H1 (cell line): ENCODE measurements around the gene COG7. TPM values are rescaled to one million over a fixed set of nuclear protein-coding genes. Genes with fewer than 3 reads are reported as not detected.

Experiments
- CTCF ChIA-PET: fragments of 300-600 bp; sonication (Branson Sonifier 250); formaldehyde crosslinking; loops from one replicate; lab custom pipeline; 2021; ENCODE audit not compliant: partially characterized antibody; lab: Charles Lee
- POLR2A ChIA-PET: fragments of 300-600 bp; sonication (Branson Sonifier 250); formaldehyde crosslinking; loops from one replicate; lab custom pipeline; 2021; ENCODE audit warnings: inconsistent platforms; ENCODE audit not compliant: partially characterized antibody; lab: Charles Lee
- DNase-seq, 2 experiments: peaks; one replicate each; pipeline versions ENCODE4 v3.0.0 to v3.0.0-alpha.2; 2010 to 2022; ENCODE audit warnings: low spot score in 2 of 2, low read depth in 1 of 2, mixed read lengths in 1 of 2
- FAIRE-seq: peaks from 2 replicates; lab custom pipeline; 2011; peaks lifted over from hg19 to GRCh38; lab: Jason Lieb, UNC
- H2AFZ ChIP-seq: 2 replicates; pipeline ENCODE4 v1.8.1; 2012; ENCODE audit warnings: low read length, inconsistent platforms
- H2AK5ac ChIP-seq: 2 replicates; pipeline ENCODE4 v1.6.1; 2013; ENCODE audit warnings: low read depth, low read length
- H2BK120ac ChIP-seq: replicated peaks from 2 replicates; pipeline ENCODE3; 2013; ENCODE audit warnings: low read depth, low read length, inconsistent platforms
- H2BK12ac ChIP-seq: 2 replicates; pipeline ENCODE4 v1.6.1; 2013; ENCODE audit warnings: low read depth, low read length
- H2BK15ac ChIP-seq: 2 replicates; pipeline ENCODE4 v1.6.1; 2013; ENCODE audit warnings: low read length
- H2BK20ac ChIP-seq: 2 replicates; pipeline ENCODE4 v1.6.1; 2013; ENCODE audit warnings: low read length
- H2BK5ac ChIP-seq: 2 replicates; pipeline ENCODE4 v1.6.1; 2013; ENCODE audit warnings: low read depth, low read length
- H3K14ac ChIP-seq: 2 replicates; pipeline ENCODE4 v1.6.1; 2013; ENCODE audit warnings: inconsistent platforms; ENCODE audit not compliant: insufficient read length
- H3K18ac ChIP-seq: 2 replicates; pipeline ENCODE4 v1.6.1; 2013; ENCODE audit warnings: low read length; ENCODE audit errors: extremely low read depth
- H3K23ac ChIP-seq: 2 replicates; pipeline ENCODE4 v1.6.1; 2013; ENCODE audit warnings: inconsistent platforms; ENCODE audit not compliant: insufficient read length
- H3K23me2 ChIP-seq: 2 replicates; pipeline ENCODE4 v1.6.1; 2013; ENCODE audit warnings: low read depth, low read length
- H3K27ac ChIP-seq: 2 replicates; pipeline ENCODE4 v1.6.1; 2011; ENCODE audit warnings: low read depth, low read length, inconsistent platforms
- H3K27me3 ChIP-seq, 4 experiments: replicated peaks in 1 of 4; 1 replicate in 1 of 4; 2 replicates in 3 of 4; pipeline versions ENCODE4 v1.6.1 to v1.8.1; 2011 to 2013; ENCODE audit warnings: low read length in 3 of 4, mild to moderate bottlenecking in 3 of 4, inconsistent platforms in 2 of 4, mixed read lengths in 2 of 4, moderate library complexity in 1 of 4; ENCODE audit not compliant: control insufficient read depth in 3 of 4, insufficient read depth in 3 of 4; ENCODE audit errors: extremely low read depth in 1 of 4
- H3K36me3 ChIP-seq, 4 experiments: 2 replicates each; pipeline versions ENCODE4 v1.6.1 to v1.8.1; 2011 to 2013; ENCODE audit warnings: mild to moderate bottlenecking in 4 of 4, low read length in 3 of 4, moderate library complexity in 2 of 4, control low read depth in 1 of 4, inconsistent platforms in 1 of 4; ENCODE audit not compliant: insufficient read depth in 4 of 4, control insufficient read depth in 2 of 4
- H3K4ac ChIP-seq: replicated peaks from 2 replicates; pipeline ENCODE3; 2013; ENCODE audit warnings: low read length, low read depth, mixed read lengths, inconsistent platforms; ENCODE audit not compliant: insufficient read length
- H3K4me1 ChIP-seq, 4 experiments: replicated peaks in 1 of 4; 1 replicate in 1 of 4; 2 replicates in 3 of 4; pipeline versions ENCODE4 v1.6.1 to v1.8.1; 2011 to 2013; ENCODE audit warnings: low read length in 3 of 4, inconsistent platforms in 2 of 4, mixed read lengths in 1 of 4; ENCODE audit not compliant: insufficient read depth in 4 of 4, control insufficient read depth in 3 of 4
- H3K4me2 ChIP-seq, 2 experiments: 2 replicates each; pipeline versions ENCODE4 v1.6.1 to v1.8.1; 2011 to 2013; ENCODE audit warnings: low read depth in 2 of 2, low read length in 2 of 2, control low read depth in 1 of 2, inconsistent platforms in 1 of 2, mild to moderate bottlenecking in 1 of 2; ENCODE audit not compliant: insufficient read depth in 1 of 2
- H3K4me3 ChIP-seq, 4 experiments: fragments of 200-600, 300-600 bp in 1 of 4; sonication (generic), shearing (Covaris generic), sonication (Bioruptor Twin) in 1 of 4; 2 replicates each; pipeline versions ENCODE4 v1.5.1 to v1.8.1; 2011 to 2016; ENCODE audit warnings: low read length in 4 of 4, low read depth in 3 of 4, control low read depth in 2 of 4, inconsistent platforms in 2 of 4, mild to moderate bottlenecking in 2 of 4, mixed read lengths in 1 of 4, moderate library complexity in 1 of 4; ENCODE audit not compliant: insufficient read depth in 2 of 4; ENCODE audit errors: extremely low read depth in 1 of 4
- H3K56ac ChIP-seq: replicated peaks from 2 replicates; pipeline ENCODE3; 2013; ENCODE audit warnings: low read depth, mild to moderate bottlenecking, mixed read lengths, low read length, inconsistent platforms; ENCODE audit not compliant: insufficient read length
- H3K79me1 ChIP-seq: 2 replicates; pipeline ENCODE4 v1.6.1; 2013; ENCODE audit warnings: low read depth, low read length, control low read depth
- H3K79me2 ChIP-seq, 2 experiments: 2 replicates each; pipeline versions ENCODE4 v1.6.1 to v1.8.1; 2012 to 2013; ENCODE audit warnings: low read length in 2 of 2, mild to moderate bottlenecking in 2 of 2, inconsistent platforms in 1 of 2; ENCODE audit not compliant: insufficient read depth in 2 of 2, control insufficient read depth in 1 of 2
- H3K9ac ChIP-seq, 4 experiments: replicated peaks in 1 of 4; 1 replicate in 1 of 4; 2 replicates in 3 of 4; pipeline versions ENCODE4 v1.6.1 to v1.8.1; 2011 to 2013; ENCODE audit warnings: low read depth in 3 of 4, low read length in 3 of 4, control low read depth in 2 of 4, mild to moderate bottlenecking in 2 of 4, moderate library complexity in 2 of 4, inconsistent platforms in 1 of 4; ENCODE audit errors: extremely low read depth in 1 of 4
- H3K9me3 ChIP-seq, 2 experiments: 2 replicates each; pipeline versions ENCODE4 v1.6.1 to v1.8.1; 2012 to 2013; ENCODE audit warnings: mild to moderate bottlenecking in 2 of 2, moderate library complexity in 2 of 2, control low read depth in 1 of 2, inconsistent platforms in 1 of 2, low read depth in 1 of 2, low read length in 1 of 2, mixed read lengths in 1 of 2; ENCODE audit not compliant: insufficient read depth in 2 of 2
- H4K20me1 ChIP-seq, 2 experiments: replicated peaks in 1 of 2; 2 replicates each; pipeline versions ENCODE3 to v1.8.1; 2011 to 2013; ENCODE audit warnings: inconsistent platforms in 2 of 2, low read length in 2 of 2, mild to moderate bottlenecking in 1 of 2; ENCODE audit not compliant: insufficient read depth in 2 of 2, control insufficient read depth in 1 of 2
- H4K5ac ChIP-seq: 2 replicates; pipeline ENCODE4 v1.6.1; 2013; ENCODE audit warnings: low read length, low read depth, mixed read lengths, inconsistent platforms; ENCODE audit not compliant: insufficient read length
- H4K8ac ChIP-seq: 2 replicates; pipeline ENCODE4 v1.8.0; 2013; ENCODE audit warnings: mild to moderate bottlenecking, moderate library complexity, low read length, inconsistent platforms; ENCODE audit not compliant: insufficient read depth; ENCODE audit errors: extremely low read depth
- H4K91ac ChIP-seq: replicated peaks from 2 replicates; pipeline ENCODE3; 2013; ENCODE audit warnings: low read length, mixed read lengths, inconsistent platforms; ENCODE audit not compliant: insufficient read length
- BRCA1 ChIP-seq: IDR thresholded peaks from 2 replicates; pipeline ENCODE4 v1.6.1; 2012; ENCODE audit warnings: low read depth, low read length, improper control_type of control experiment
- EZH2 ChIP-seq: fragments of 200-600 bp; sonication (generic); IDR thresholded peaks from 2 replicates; pipeline ENCODE4 v1.7.1; 2012; ENCODE audit warnings: low read depth, mild to moderate bottlenecking, moderate library complexity, low read length, inconsistent platforms; ENCODE audit not compliant: severe bottlenecking
- HDAC6 ChIP-seq: IDR thresholded peaks from one replicate; pipeline ENCODE4 v1.7.1; 2012; ENCODE audit warnings: low read depth, mild to moderate bottlenecking, inconsistent platforms, low read length, moderate library complexity
- NANOG ChIP-seq: IDR thresholded peaks from 2 replicates; pipeline ENCODE4 v1.6.1; 2011; ENCODE audit warnings: low read length, low read depth, mild to moderate bottlenecking, inconsistent platforms; ENCODE audit not compliant: insufficient read depth, poor library complexity, severe bottlenecking
- SIRT6 ChIP-seq: IDR thresholded peaks from one replicate; pipeline ENCODE4 v1.7.1; 2012; ENCODE audit warnings: low read length, inconsistent platforms
- SP4 ChIP-seq: IDR thresholded peaks from 2 replicates; pipeline ENCODE4 v1.6.1; 2012; ENCODE audit warnings: low read length, inconsistent platforms
- TCF12 ChIP-seq: IDR thresholded peaks from 2 replicates; pipeline ENCODE4 v1.6.1; 2011; ENCODE audit warnings: low read depth, mild to moderate bottlenecking, low read length
- USF2 ChIP-seq: IDR thresholded peaks from 2 replicates; pipeline ENCODE4 v1.6.1; 2011; ENCODE audit warnings: low read length, improper control_type of control experiment
- polyA plus RNA-seq, 7 experiments: library from polyadenylated mRNA; depleted of rRNA in 3 of 7; stranded (reverse) in 5 of 7; unstranded in 2 of 7; fragments of >200 nt in 5 of 7; fragments of 200-250 nt in 2 of 7; gene quantifications; 1 replicate in 5 of 7; 2 replicates in 1 of 7; 4 replicates in 1 of 7; pipeline versions ENCODE4 v1.2.1 to v1.2.3, GENCODE V29; 2011 to 2013; ENCODE audit warnings: missing spikeins in 2 of 7, mixed read lengths in 2 of 7
- total RNA-seq: library from RNA; stranded (reverse); fragmentation: NEBNext Ultra II Directional; extraction: Animal tissue kit (Norgen Biotek cat#: 25700); gene quantifications from 2 replicates; pipeline ENCODE4 v1.2.1, GENCODE V29; 2021

The COG7 gene
- total and polyA plus RNA-seq, 2 of the 8 experiments (the other 6 are each of a cell fraction or from before 2014, with no cell fraction given) = 17.2 to 40.4 TPM

DNA sequence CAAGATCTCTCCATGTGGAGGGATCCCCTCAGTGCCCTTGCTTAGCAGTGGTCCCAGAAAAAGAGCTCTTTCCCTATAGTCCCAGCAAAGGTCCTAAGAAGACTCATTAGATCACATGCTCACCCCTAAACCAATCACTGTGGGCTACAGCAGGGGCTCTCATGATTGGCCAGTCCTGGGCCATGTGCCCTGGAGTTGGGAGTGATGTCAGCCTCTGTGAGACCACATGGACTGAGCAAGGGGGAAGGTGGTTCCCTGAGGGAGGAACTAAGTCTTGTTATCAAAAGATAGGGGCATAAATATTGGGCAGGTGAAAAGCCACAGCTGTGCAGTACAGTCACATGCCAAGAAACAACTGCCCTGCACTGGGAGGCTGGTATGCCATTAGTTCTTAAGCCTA, 99.5 kb downstream of the COG7 start:
- Histone ChIP-seq H3K4me2 (no peak overlapping the region), H2BK5ac (no peak overlapping the region), H3K4me3 (no peak overlapping the region), H4K8ac (no peak overlapping the region), H3K18ac (no peak overlapping the region), H2AK5ac (no peak overlapping the region), H3K79me2 (no peaks in the 10 kb centered on the region), H4K20me1 (no peaks in the 10 kb centered on the region), H3K9me3 (no peaks in the 10 kb centered on the region), H2AFZ (no peak overlapping the region), H2BK20ac (no peak overlapping the region), H3K4me1 (no peaks in the 10 kb centered on the region; a peak in 1 of 7 replicates), H3K27ac (no peak overlapping the region), H4K5ac (no peak overlapping the region), H2BK120ac (no peak overlapping the region), H3K23me2 (no peaks in the 10 kb centered on the region), H3K9ac (no peak overlapping the region), H3K27me3 (no peaks in the 10 kb centered on the region), H3K14ac (no peak overlapping the region), H2BK15ac (no peak overlapping the region), H4K91ac (no peak overlapping the region), H2BK12ac (no peak overlapping the region), H3K79me1 (no peaks in the 10 kb centered on the region), H3K56ac (no peak overlapping the region), H3K36me3 (no peaks in the 10 kb centered on the region), H3K23ac (no peak overlapping the region), H3K4ac (no peak overlapping the region)
- POLR2A ChIA-PET = no interaction called here
- TF ChIP-seq HDAC6 (no peak), BRCA1 (no peak), NANOG (no peak), USF2 (peak; percentile 50), EZH2 (no peak), TCF12 (no peak), SP4 (no peak), SIRT6 (no peak)
- FAIRE-seq (no peak), DNase-seq (no peak)
- CTCF ChIA-PET = interaction anchor here (1.1 kb wide), 1 partner anchor 82 kb away, joined by 4 read pairs; no protein-coding TSS in a partner anchor
